Spleen (tissue), 11 donors: ENCODE data around the gene EPS8L3. TPM values are rescaled to one million over a fixed set of nuclear protein-coding genes. Genes with fewer than 3 reads are reported as not detected.

Experiments
- DNase-seq: peaks from one replicate; pipeline ENCODE4 v3.0.0-alpha.2; 2020
- H3K27ac ChIP-seq, 8 donors: fragments of 200-600 bp; sonication (generic) in 7 of 8; 1 replicate in 4 of 8; 2 replicates in 4 of 8; pipeline versions ENCODE4 v1.5.0 to v1.8.0; 2016 to 2021; ENCODE audit warnings: inconsistent platforms in 4 of 8, mild to moderate bottlenecking in 4 of 8, moderate library complexity in 1 of 8
- H3K27me3 ChIP-seq, 7 donors: fragments of 200-600 bp; sonication (generic) in 6 of 7; replicated peaks in 1 of 7; 1 replicate in 4 of 7; 2 replicates in 3 of 7; pipeline versions ENCODE4 v1.5.0 to v1.8.0; 2016 to 2021; ENCODE audit warnings: inconsistent platforms in 3 of 7, mild to moderate bottlenecking in 1 of 7
- H3K36me3 ChIP-seq, 6 donors: fragments of 200-600 bp; sonication (generic) in 5 of 6; 1 replicate in 4 of 6; 2 replicates in 2 of 6; pipeline versions ENCODE4 v1.5.0 to v1.8.0; 2016 to 2021; ENCODE audit warnings: inconsistent platforms in 2 of 6
- H3K4me1 ChIP-seq, 6 donors: fragments of 200-600 bp; sonication (generic) in 5 of 6; 1 replicate in 3 of 6; 2 replicates in 3 of 6; pipeline versions ENCODE4 v1.5.0 to v1.8.0; 2016 to 2021; ENCODE audit warnings: inconsistent platforms in 3 of 6
- H3K4me3 ChIP-seq, 8 donors: fragments of 200-600 bp; sonication (generic) in 7 of 8; 1 replicate in 4 of 8; 2 replicates in 4 of 8; pipeline versions ENCODE4 v1.5.0 to v1.8.0; 2016 to 2021; ENCODE audit warnings: inconsistent platforms in 4 of 8, mild to moderate bottlenecking in 4 of 8, moderate library complexity in 2 of 8
- H3K9me3 ChIP-seq, 8 donors: fragments of 200-600 bp; sonication (generic) in 7 of 8; 1 replicate in 4 of 8; 2 replicates in 4 of 8; pipeline versions ENCODE4 v1.5.0 to v1.8.0; 2016 to 2021; ENCODE audit warnings: inconsistent platforms in 4 of 8
- CTCF ChIP-seq, 11 experiments: fragments of 200-600 bp in 7 of 11; fragments of 450-650 bp in 4 of 11; sonication (generic) in 4 of 11; IDR thresholded peaks in 8 of 11; conservative IDR thresholded peaks in 3 of 11; 1 replicate in 7 of 11; 2 replicates in 4 of 11; pipeline versions ENCODE4 v1.4.0 to v1.8.0; 2016 to 2021; ENCODE audit warnings: antibody characterized with exemption in 11 of 11, inconsistent platforms in 4 of 11, mild to moderate bottlenecking in 1 of 11
- POLR2A ChIP-seq, 3 donors: fragments of 450-650 bp; IDR thresholded peaks; one replicate each; pipeline ENCODE4 v1.5.1; 2017; ENCODE audit warnings: antibody characterized with exemption in 3 of 3, mild to moderate bottlenecking in 1 of 3
- POLR2AphosphoS5 ChIP-seq, 3 donors: sonication (generic); formaldehyde crosslinking; IDR thresholded peaks; one replicate each; pipeline ENCODE4 v1.5.1; 2017; ENCODE audit warnings: antibody characterized with exemption in 3 of 3
- WGBS, 5 donors: extraction: QIAGEN DNeasy Blood & Tissue Kit in 3 of 5; methylation state at CpG; one replicate each; pipeline versions ENCODE4 v1.1.5 to v1.1.7; 2013 to 2018; 5-methylcytosine and 5-hydroxymethylcytosine counted together
- intact Hi-C: fragments of 100-400 bp; cut with DNase I; formaldehyde crosslinking; loops from one replicate; pipeline ENCODE4 v1.15.0; 2023; ENCODE audit warnings: low total_unique reads
- polyA plus RNA-seq, 3 donors: library from polyadenylated mRNA; stranded (reverse); fragments of 200-250 nt; gene quantifications; one replicate each; pipeline ENCODE4 v1.2.1, GENCODE V29; 2013
- total RNA-seq, 7 donors: library from RNA; depleted of rRNA in 3 of 7; stranded (reverse); fragments of >200 nt in 3 of 7; fragmentation: NEBNext Ultra II Directional in 4 of 7; extraction: Animal tissue kit (Norgen Biotek cat#: 25700) in 4 of 7; gene quantifications; one replicate each; pipeline versions ENCODE4 v1.1.0 to v1.2.1, GENCODE V29; 2016 to 2021
- donor health status: healthy with polysubstance abuse.
- donor health status: DM: no; HTN: no; CAD: no; lungs with moderate emphysema.
- donor health status: DM: no; HTN: no; CAD: no.
- donor health status: Bipolar disorder and iron deficiency.
- donor health status: healthy.
- donor health status: DM: no; HTN: no; CAD: no.
- donor health status: DM: yes; HTN: yes; CAD: no.

EPS8L3 gene
- total and polyA plus RNA-seq, 10 donors: 1.2 TPM; not detected in 9

- no peak for TF ChIP-seq POLR2A (IDR thresholded peaks at IDR 0.05)
- peak; percentile 76 to 92 (median 86) for TF ChIP-seq CTCF (IDR thresholded peaks at IDR 0.05 in 8 of 11, conservative IDR thresholded peaks at IDR 0.05 in 3 of 11)
- peak in 2 of 3 donors; percentile 49 to 56 for TF ChIP-seq POLR2AphosphoS5 (IDR thresholded peaks at IDR 0.05)
Observed at GRCh38 chr1:109773203-109773899, 9.6 kb upstream of the EPS8L3 start.

GRCh38 chr1:109772658-109773202, 9.0 kb upstream of the EPS8L3 start:
- Histone ChIP-seq H3K27ac (no peak overlapping the region), H3K36me3 (no peaks in the 10 kb centered on the region), H3K9me3 (no peaks in the 10 kb centered on the region), H3K4me3 (no peak overlapping the region), H3K4me1 (peaks cover 0 to 27% (median 12%) of the 10 kb centered on the region in 6 donors), H3K27me3 (peaks cover 0 to 6% (median 0%) of the 10 kb centered on the region in 7 donors)
- 92 to 100% (median 96%) methylated on average over 4 to 6 of the region's 6 CpGs for WGBS, 5 donors
- peak; percentile 62 for DNase-seq
- no peak for TF ChIP-seq CTCF (IDR thresholded peaks at IDR 0.05 in 8 of 11, conservative IDR thresholded peaks at IDR 0.05 in 3 of 11)
- intact Hi-C loops: loop anchor here (5.0 kb wide), 1 partner anchor 130 kb away; no protein-coding TSS in a partner anchor

More at GRCh38 chr1:109773203-109773899, 9.6 kb upstream of the EPS8L3 start:
- 42 to 49% (median 48%) methylated on average over 16 to 17 of the region's 17 CpGs for WGBS, 5 donors
- peaks cover 0 to 6% (median 0%) of the 10 kb centered on the region in 7 donors for H3K27me3 ChIP-seq
- intact Hi-C loops: loop anchor here (5.0 kb wide), 1 partner anchor 131 kb away; no protein-coding TSS in a partner anchor
- no peak overlapping the region for H3K27ac ChIP-seq
- no peaks in the 10 kb centered on the region for H3K36me3 ChIP-seq
- DNase-seq: peak; percentile 90
- peaks cover 0 to 27% (median 12%) of the 10 kb centered on the region in 6 donors for H3K4me1 ChIP-seq
- no peak overlapping the region for H3K4me3 ChIP-seq
- H3K9me3 ChIP-seq: no peaks in the 10 kb centered on the region

- peak; percentile 58 for DNase-seq
- no peaks in the 10 kb centered on the region for H3K36me3 ChIP-seq
- WGBS, 5 donors: 53 to 67% (median 56%) methylated on average over 10 of the region's 10 CpGs
Observed at GRCh38 chr1:109771712-109772657, 8.3 kb upstream of the EPS8L3 start.

More at GRCh38 chr1:109771712-109772657, 8.3 kb upstream of the EPS8L3 start:
- Histone ChIP-seq H3K4me3 (no peak overlapping the region), H3K9me3 (no peaks in the 10 kb centered on the region), H3K4me1 (peaks cover 0 to 20% (median 7%) of the 10 kb centered on the region in 6 donors), H3K27me3 (peaks cover 0 to 6% (median 0%) of the 10 kb centered on the region in 7 donors), H3K27ac (no peak overlapping the region)
- intact Hi-C loops: loop anchor here (5.0 kb wide), 1 partner anchor 130 kb away; no protein-coding TSS in a partner anchor
- no peak for TF ChIP-seq CTCF (IDR thresholded peaks at IDR 0.05 in 8 of 11, conservative IDR thresholded peaks at IDR 0.05 in 3 of 11)
- no peak for TF ChIP-seq POLR2A (IDR thresholded peaks at IDR 0.05)
- TF ChIP-seq POLR2AphosphoS5 (IDR thresholded peaks at IDR 0.05): no peak
